Ishikawa (cell line): ENCODE measurements around the gene SLC25A48.

Source experiments
- CEBPB ChIP-seq: IDR thresholded peaks from 2 replicates; pipeline ENCODE4 v1.6.1; 2012
- CREB1 ChIP-seq: IDR thresholded peaks from 2 replicates; pipeline ENCODE4 v1.6.1; 2012; ENCODE audit warnings: low read depth
- EGR1 ChIP-seq: IDR thresholded peaks from 2 replicates; pipeline ENCODE4 v1.6.1; 2012
- EP300 ChIP-seq: IDR thresholded peaks from 2 replicates; pipeline ENCODE4 v1.6.1; 2012; ENCODE audit warnings: borderline replicate concordance
- FOXM1 ChIP-seq: IDR thresholded peaks from 2 replicates; pipeline ENCODE4 v1.6.1; 2012; ENCODE audit warnings: low read depth, borderline replicate concordance
- MAX ChIP-seq: IDR thresholded peaks from 2 replicates; pipeline ENCODE4 v1.6.1; 2012
- NFIC ChIP-seq: IDR thresholded peaks from 2 replicates; pipeline ENCODE4 v1.6.1; 2012
- RAD21 ChIP-seq: IDR thresholded peaks from 2 replicates; pipeline ENCODE4 v1.6.1; 2012; ENCODE audit warnings: low read depth
- REST ChIP-seq: IDR thresholded peaks from 2 replicates; pipeline ENCODE4 v1.6.1; 2012; ENCODE audit warnings: low read depth, mild to moderate bottlenecking
- TAF1 ChIP-seq: IDR thresholded peaks from 2 replicates; pipeline ENCODE4 v1.6.1; 2012; ENCODE audit warnings: low read depth, mild to moderate bottlenecking
- TCF12 ChIP-seq: IDR thresholded peaks from 2 replicates; pipeline ENCODE4 v1.6.1; 2012; ENCODE audit warnings: low read depth
- TEAD4 ChIP-seq: IDR thresholded peaks from 2 replicates; pipeline ENCODE4 v1.6.1; 2012
- YY1 ChIP-seq: IDR thresholded peaks from 2 replicates; pipeline ENCODE4 v1.6.1; 2012; ENCODE audit warnings: low read depth
- ZBTB7A ChIP-seq: IDR thresholded peaks from 2 replicates; pipeline ENCODE4 v1.6.1; 2012; ENCODE audit warnings: low read depth
- TF ChIP-seq, protein P1 (sequence below): IDR thresholded peaks from 2 replicates; pipeline ENCODE4 v1.6.1; 2012

Gene SLC25A48

GRCh38 chr5:135826221-135826525, 8.3 kb upstream of the SLC25A48 start:
- TF ChIP-seq REST (no peak), TEAD4 (no peak), EGR1 (no peak), NFIC (no peak), MAX (no peak), RAD21 (no peak), YY1 (no peak), EP300 (no peak), FOXM1 (no peak), ZBTB7A (no peak), CREB1 (no peak), TCF12 (no peak), TAF1 (no peak), CEBPB (no peak)
- TF ChIP-seq, protein P1, sequence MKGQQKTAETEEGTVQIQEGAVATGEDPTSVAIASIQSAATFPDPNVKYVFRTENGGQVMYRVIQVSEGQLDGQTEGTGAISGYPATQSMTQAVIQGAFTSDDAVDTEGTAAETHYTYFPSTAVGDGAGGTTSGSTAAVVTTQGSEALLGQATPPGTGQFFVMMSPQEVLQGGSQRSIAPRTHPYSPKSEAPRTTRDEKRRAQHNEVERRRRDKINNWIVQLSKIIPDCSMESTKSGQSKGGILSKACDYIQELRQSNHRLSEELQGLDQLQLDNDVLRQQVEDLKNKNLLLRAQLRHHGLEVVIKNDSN: no peak

- TF ChIP-seq TEAD4 (no peak), FOXM1 (no peak), RAD21 (no peak), ZBTB7A (no peak), EGR1 (no peak), CEBPB (no peak), CREB1 (no peak), MAX (no peak)
These were observed 7.3 kb upstream of the SLC25A48 start for GRCh38 chr5:135826994-135827671.

DNA sequence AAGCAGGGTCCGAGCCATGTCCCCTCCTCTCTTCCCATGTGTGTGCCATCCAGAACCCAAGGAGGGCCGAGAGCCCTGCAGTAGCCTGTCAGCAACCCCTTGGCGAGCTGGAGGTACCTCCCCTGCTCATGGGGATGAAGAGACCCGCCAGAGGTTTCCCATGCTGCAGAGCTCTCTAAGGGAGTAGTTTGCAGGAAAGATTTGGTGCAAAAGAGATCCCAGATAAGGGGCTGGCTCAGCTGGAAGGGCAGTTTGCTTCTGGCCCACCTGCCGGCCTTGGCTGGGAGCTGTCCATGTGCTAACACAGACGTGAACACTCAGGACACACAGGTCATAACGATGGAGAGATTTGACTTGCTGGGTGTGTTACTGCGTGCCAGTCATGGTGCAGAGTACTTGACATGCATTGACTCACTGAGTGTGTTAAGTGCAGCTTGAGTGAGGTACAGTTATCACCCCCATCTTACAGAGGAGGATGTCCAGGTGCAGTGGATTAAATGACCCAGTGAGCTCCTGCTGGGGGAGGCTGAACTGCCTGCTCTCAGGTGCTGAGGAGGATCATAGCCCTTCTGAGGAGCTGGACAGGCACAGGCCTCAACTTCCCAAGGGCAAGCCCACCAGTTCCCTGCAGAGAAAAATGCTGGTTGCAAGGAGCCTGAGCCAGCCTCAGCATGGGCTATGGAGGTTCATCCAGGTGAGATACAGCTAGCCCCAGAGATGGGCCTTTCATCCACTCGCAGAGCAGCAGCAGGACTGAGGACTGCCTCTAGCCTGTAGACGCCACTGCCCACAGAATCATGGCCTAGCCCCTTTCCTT, 6.3 kb upstream of the SLC25A48 start:
- TF ChIP-seq RAD21 (no peak), EP300 (no peak), TAF1 (no peak), EGR1 (no peak), REST (no peak; the same call in 1 of the 2 replicates), NFIC (no peak), YY1 (no peak), CREB1 (no peak), CEBPB (no peak), ZBTB7A (no peak), FOXM1 (no peak), TCF12 (no peak), MAX (no peak), TEAD4 (no peak)
- TF ChIP-seq, protein P1: no peak

DNA sequence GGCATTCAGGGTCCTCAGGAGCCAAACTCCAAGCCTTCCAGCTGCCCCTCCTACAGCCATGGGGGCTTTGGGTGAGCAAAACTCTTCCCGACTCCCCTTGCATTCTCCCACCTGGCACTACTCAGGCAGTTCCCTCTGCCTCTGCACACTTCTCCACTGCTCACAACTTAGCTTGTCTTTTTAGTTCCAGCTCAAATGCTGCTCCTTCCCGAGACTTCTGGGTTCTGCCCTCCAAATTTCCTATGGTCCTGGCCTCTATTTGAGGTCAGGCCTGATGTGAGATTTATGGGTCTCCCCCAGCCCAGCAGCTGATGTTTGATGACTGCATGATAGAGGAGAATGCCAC, 5.7 kb upstream of the SLC25A48 start:
- no peak for TF ChIP-seq TEAD4
- no peak for TF ChIP-seq NFIC
- no peak for TF ChIP-seq FOXM1
- no peak for TF ChIP-seq CREB1
- TF ChIP-seq EP300: no peak
- TF ChIP-seq YY1: no peak
- TF ChIP-seq TAF1: no peak
- no peak for TF ChIP-seq TCF12
- no peak for TF ChIP-seq ZBTB7A
- TF ChIP-seq EGR1: no peak
- TF ChIP-seq MAX: no peak
- no peak for TF ChIP-seq REST
- no peak for TF ChIP-seq RAD21
- no peak for TF ChIP-seq CEBPB
